ENCODE measurements around the gene ARHGAP22. TPM values are rescaled to one million over a fixed set of nuclear protein-coding genes. Genes with fewer than 3 reads are reported as not detected.

ARHGAP22 gene
- total RNA-seq, 1 donor = 22.9 TPM

- DNase-seq (ENCODE audit: low read depth) = no peak
- TF ChIP-seq, protein P1, sequence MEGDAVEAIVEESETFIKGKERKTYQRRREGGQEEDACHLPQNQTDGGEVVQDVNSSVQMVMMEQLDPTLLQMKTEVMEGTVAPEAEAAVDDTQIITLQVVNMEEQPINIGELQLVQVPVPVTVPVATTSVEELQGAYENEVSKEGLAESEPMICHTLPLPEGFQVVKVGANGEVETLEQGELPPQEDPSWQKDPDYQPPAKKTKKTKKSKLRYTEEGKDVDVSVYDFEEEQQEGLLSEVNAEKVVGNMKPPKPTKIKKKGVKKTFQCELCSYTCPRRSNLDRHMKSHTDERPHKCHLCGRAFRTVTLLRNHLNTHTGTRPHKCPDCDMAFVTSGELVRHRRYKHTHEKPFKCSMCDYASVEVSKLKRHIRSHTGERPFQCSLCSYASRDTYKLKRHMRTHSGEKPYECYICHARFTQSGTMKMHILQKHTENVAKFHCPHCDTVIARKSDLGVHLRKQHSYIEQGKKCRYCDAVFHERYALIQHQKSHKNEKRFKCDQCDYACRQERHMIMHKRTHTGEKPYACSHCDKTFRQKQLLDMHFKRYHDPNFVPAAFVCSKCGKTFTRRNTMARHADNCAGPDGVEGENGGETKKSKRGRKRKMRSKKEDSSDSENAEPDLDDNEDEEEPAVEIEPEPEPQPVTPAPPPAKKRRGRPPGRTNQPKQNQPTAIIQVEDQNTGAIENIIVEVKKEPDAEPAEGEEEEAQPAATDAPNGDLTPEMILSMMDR (IDR thresholded peaks at IDR 0.05; ENCODE audit: insufficient read depth, low read depth, low read length) = no peak
- H3K4me3 ChIP-seq (ENCODE audit: low read depth, low read length) = no peak overlapping the region
These were observed 18.8 kb upstream of the ARHGAP22 start for GRCh38 chr10:48623607-48624132.

DNA sequence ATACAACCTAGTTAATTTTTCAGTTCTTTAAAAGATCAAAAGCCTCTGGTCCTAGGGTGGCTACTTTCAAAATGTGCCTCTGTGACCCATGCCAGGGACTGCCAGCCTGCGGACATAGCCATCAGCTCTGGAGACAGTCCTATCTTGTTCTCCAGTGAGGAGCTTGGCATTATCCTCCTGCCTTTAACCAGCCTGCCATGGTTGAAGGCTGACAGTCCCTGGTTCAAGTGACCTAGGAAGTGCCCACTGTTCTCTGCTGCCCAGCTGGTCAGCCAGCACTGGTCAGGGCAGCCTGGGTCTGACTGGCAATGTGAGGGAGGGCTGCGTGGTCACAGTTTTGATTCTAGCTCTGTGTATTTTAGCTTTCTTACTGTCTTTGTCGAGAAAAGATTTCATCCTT, 18.1 kb upstream of the ARHGAP22 start:
- TF ChIP-seq, protein P1 (IDR thresholded peaks at IDR 0.05; ENCODE audit: insufficient read depth, low read depth, low read length) = no peak
- H3K4me3 ChIP-seq (ENCODE audit: low read depth, low read length) = no peak overlapping the region
- no peak for DNase-seq (ENCODE audit: low read depth)

- TF ChIP-seq, protein P1 (IDR thresholded peaks at IDR 0.05; ENCODE audit: insufficient read depth, low read depth, low read length) = no peak
- DNase-seq (ENCODE audit: low read depth) = no peak
- H3K4me3 ChIP-seq (ENCODE audit: low read depth, low read length) = no peak overlapping the region
These were observed 15.8 kb upstream of the ARHGAP22 start for GRCh38 chr10:48620719-48621118.

DNA sequence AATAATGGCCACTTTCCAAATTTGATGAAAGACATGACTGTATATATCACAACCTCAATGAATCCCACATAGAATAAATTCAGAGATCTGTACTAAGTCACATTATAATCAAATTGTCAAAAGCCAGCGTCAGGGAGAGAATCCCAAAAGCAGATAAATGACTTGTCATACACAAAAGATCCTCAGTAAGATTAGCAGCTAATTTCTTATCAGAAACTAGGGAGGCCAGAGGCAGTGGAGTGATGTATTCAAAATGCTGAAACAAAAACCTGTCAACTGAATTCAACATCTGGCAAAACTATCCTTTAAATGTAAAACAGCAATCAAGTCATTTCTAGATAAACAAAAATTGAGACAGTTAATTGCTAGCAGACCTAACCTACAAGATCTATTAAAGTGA, 11.6 kb upstream of the ARHGAP22 start:
- no peak overlapping the region for H3K4me3 ChIP-seq (ENCODE audit: low read depth, low read length)
- TF ChIP-seq, protein P1 (IDR thresholded peaks at IDR 0.05; ENCODE audit: insufficient read depth, low read depth, low read length) = no peak
- no peak for DNase-seq (ENCODE audit: low read depth)

DNA sequence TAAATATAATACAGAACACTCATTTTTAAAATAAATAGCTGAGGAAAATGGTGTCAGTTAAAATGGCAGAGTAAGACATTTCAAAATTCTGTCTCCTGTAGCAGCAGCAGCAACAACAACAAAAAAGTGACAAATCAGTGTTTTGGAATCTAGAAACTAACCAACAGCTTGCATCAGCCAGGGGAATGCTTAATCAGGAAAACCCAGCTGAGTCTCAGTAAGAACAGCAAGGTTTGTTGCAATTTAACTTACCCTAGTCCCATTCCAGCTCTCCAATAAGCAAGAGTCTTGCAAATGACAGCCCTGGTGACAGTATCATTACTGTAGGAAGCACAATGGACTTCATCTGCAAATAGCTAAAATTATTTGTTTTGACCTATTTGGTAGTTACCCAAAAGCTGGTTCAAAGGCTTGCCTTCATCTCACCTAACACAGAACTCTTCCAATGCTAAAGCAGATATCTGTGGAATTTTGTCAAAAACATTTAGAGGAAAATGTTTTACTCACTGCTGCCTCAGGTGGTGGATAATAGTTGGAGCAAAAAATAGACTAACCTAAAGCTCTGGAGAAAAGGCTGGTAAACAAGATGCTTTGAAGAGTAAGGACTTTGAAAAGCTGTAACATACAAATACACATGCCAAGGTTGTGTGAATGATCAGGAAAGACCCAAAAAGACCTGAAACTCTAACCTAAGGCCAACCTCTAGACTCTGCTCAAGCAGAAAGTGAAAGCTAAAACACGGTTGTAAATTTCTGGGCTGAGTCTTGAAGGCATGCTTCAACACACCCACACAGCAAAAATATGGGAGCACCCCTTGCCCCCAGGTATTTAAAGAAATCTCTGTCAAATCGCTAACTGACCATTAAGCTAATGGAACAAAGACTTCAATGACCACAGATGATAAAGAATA, 9.9 kb upstream of the ARHGAP22 start:
- TF ChIP-seq, protein P1 (IDR thresholded peaks at IDR 0.05; ENCODE audit: insufficient read depth, low read depth, low read length) = peak; percentile 56
- peak; percentile 66 for DNase-seq (ENCODE audit: low read depth)
- H3K4me3 ChIP-seq (ENCODE audit: low read depth, low read length) = no peak overlapping the region

GRCh38 chr10:48613016-48613415, 8.1 kb upstream of the ARHGAP22 start:
- DNase-seq (ENCODE audit: low read depth) = no peak
- TF ChIP-seq, protein P1 (IDR thresholded peaks at IDR 0.05; ENCODE audit: insufficient read depth, low read depth, low read length) = no peak
- H3K4me3 ChIP-seq (ENCODE audit: low read depth, low read length) = no peak overlapping the region
